CD4-positive, alpha-beta T cell treated with Interleukin-4 for 4 hours (primary cell): Measurements from ENCODE around the gene EXOC3.

Experiments used
- DNase-seq: peaks from one replicate; pipeline ENCODE4 v3.0.0-alpha.2; 2020

The EXOC3 gene

DNA sequence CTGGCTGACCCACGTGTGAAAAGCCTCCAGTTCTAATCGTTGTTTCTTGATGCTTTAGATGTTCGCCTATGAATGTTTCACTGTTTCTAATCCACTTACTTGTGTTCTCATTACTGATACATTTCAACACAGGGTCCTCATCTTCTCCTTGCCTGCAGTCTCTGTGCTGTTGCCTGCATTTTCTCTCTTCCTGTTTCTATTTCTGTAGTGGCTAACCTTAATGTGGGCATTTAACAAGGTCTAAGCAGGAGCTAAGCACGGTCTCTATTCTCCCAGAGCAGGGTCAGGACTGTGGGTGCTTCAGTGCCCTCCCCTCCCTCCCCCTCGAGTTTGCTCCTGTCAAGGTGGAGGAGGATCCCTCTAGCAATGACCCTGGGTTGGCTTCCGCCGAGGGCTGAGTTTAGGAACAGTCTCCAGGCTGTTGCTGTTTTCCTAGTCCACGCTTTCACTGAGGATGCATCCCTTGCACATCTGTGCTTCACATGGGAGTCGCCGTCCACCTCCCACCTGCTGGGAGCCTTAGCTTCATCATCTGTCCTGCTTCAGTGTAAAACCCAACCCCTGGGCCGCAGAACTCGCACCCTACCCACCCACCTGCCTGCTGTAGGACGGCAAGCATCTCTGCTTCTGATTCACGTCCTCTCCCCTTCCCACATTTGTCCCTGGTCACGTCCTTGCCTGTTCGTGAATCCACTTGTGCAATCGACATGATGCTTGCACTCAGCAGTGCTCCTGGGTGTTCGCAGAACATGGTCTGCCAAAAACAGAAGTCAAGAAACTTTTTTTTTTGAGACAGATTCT, 2.4 kb upstream of the EXOC3 start:
- no peak for DNase-seq

DNA sequence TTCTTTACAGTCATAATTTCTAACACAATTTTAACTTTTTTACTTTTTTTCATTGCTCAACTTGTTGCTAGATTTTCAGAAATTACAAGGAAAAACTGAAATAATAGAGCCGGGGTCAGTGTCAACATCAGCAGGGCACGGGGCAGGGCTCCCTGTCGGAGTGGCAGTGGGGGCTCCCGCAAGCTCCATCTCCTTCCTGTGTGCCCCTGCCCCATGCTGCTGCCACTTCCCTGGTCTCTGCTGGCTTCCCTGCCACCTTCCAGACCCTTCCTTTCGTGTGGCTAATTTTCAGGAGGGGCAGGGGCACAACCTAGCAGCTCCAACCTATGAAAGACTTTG, 1.0 kb upstream of the EXOC3 start:
- DNase-seq: no peak

DNA sequence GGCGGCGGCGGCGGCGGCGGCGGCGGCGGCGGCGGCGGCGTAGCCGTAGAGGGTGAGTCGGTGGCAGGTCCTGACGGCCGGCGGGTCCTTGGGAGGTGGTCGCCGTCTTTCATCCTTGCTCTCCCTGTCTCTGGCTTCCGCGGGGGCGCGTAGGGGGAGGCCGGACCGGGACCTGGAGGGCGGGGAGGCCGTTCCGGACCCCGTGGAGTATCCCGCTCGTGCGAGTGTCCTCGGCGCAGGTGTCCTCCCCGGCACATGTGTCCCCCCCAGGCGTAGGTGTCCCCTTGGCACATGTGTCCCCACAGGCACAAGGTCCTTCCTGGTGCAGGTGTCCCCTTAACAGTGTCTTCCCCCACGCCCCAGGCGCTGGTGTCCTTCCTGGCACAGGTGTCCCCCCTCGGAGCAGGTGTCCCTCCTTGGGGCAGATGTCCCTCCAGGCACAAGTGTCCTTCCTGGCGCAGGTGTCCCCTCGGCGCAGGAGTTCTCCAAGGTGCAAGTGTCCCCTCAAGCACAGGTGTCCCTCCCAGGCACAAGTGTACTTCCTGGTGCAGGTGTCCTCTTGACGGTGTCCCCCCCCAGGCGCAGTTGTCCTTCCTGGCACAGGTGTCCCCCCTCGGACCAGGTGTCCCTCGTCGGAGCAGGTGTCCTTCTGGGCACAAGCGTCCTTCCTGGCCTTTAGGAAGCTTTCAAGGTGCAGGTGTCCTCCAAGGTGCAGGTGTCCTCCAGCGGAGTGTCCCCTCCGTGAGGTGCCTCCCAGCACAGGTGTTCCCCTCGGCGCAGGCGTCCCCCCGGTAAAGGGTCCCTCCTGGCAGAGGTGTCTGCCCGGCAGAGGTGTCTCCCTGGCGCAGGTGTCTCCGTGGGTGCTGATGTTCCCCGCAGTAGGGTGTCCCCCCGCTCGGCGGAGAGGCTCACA, 519 bp downstream of the EXOC3 start:
- DNase-seq: peak; percentile 13

DNA sequence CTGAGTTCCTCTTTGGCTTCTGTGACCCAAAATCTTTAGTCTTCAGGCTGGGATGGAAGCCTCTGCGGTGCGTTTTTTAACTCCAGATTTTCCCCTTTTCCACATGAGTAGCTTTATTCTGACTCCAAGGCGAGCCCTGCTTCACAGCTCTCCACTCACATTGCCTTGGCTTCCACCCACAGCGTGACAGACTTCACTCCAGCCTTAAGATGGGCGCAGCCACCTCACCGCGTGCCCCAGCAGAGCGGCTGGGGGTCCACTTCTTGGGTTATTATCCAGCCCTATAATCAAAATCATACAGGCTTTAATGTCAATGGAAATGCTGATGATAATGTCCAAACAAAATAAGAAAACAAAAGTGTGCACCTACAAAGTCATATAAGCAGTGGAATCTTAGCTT, 1.2 kb downstream of the EXOC3 start:
- no peak for DNase-seq

DNA sequence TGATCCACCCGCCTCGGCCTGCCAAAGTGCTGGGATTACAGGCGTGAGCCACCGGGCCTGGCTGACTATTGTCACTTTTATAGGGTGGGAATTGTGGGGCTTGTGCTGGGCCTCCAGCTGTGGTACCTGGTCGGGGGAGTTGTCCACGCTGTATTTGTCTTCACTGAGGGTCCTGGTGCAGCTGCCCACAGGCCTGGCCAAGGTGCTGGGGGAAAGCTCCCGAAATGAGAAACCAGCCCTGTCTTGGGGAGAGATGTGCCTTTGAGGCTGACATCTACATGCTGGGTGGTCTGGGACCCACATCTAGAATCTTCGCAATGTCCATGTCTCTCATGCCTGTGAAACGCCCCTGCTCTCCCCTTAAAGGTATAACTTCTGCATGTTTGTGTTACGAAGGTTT, 2.6 kb downstream of the EXOC3 start:
- no peak for DNase-seq

DNA sequence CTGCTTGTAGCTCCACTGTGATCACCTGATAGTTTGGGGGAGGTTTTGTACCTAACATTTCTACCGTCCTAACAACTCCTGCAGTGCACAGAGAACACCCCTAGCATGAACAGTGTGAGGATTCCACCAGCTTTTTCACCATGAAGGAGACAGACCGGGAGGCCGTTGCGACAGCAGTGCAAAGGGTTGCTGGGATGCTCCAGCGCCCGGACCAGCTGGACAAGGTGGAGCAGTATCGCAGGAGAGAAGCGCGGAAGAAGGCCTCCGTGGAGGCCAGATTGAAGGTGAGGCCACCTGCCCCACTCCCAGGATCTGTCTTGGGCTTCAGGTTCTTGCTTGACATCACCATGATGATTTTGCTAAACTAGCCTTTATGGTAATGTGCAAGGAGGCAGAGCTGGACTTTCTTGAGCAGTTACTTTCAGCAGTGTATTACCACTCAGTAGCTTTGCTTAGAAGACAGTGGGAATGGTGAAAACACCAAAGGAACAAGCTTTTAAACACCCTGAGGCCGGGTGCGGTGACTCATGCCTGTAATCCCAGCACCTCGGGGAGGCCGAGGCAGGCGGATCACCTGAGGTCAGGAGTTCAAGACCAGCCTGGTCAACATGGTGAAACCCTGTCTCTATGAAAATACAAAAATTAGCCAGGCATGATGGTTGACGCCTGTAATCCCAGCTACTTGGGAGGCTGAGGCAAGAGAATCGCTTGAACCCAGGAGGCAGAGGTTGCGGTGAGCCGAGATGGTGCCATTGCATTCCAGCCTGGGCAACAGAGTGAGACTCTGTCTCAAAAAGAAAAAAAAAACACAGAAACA, 3.3 kb downstream of the EXOC3 start:
- DNase-seq: no peak

DNA sequence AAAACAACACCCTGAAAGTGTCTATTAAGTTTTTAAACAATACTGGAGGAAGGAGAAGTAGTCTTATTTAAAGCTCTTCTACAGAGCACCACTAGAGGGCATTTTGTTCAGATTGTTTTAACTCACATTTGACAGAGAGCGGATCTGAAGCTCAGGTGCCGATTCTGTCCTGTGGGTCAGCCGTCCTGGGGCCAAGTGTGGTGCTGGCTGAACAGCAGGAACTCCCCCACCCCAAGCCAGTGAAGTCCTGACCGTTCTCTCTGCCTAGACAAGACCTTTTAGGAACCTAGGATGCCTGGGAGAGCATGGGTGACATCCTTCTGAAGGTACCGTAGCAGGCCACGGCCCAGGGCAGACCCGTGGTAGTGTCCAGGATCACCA, 3.9 kb downstream of the EXOC3 start:
- peak; percentile 53 for DNase-seq

DNA sequence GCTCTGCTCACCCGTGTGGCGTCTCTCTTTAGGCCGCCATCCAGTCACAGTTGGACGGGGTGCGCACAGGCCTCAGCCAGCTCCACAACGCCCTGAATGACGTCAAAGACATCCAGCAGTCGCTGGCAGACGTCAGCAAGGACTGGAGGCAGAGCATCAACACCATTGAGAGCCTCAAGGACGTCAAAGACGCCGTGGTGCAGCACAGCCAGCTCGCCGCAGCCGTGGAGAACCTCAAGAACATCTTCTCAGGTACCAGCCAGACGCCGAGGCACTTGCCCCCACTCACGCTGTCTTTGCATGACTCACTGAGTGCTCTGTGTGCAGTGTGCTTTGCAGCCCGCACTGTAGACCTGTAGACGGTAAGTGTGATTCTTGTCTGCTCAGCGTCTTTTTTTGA, 4.5 kb downstream of the EXOC3 start:
- no peak for DNase-seq

DNA sequence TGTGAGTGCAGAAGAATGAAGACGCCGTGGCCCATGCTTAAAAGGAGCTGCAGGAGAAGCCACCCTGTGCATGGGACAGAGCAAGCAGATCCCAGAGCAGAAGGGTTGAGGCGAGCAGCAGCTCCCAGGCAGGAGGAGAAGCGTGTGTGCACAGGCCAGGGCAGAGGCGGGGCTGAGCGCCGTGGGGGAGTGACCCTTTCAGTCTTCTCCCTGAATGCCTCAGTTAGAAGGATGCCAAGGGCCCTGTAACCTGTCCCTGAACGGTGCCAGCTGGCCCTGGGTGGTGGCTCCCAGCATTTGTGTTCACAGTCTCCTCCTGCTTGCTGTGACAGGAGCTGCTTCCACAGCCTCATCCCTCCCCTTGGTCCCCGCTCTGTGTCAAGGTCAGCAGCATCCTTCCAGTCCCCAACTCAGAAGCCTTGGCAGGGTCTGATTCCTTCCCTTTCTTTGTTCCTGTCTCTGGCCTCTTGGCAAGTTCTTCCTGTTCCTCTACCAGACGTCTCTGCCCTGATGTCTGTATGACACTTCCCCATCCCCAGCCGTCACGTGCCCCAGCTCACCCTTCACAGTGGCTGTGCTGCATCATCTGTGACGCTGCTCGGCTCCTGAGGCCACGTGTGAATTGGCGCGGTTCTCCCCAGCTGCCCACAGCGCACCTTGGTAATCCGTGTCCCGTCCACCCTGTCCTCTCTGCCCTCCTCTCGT, 5.2 kb downstream of the EXOC3 start:
- DNase-seq: peak; percentile 17

DNA sequence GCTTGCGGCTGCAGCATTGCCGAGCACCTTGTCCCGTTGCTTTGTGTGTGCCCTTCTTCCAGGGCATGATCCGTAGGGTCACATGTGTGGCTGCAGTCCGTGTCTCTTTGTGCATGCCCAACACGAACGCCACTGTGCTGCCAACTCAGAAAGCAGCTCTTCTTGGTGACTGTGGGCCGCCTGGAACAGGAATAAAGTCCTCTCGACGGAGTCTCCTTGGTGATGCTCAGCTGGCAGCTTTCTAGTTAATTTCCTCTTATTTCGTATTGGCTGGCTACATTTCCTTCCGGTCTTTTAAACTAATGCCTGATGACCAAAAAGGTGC, 5.8 kb downstream of the EXOC3 start:
- DNase-seq: no peak

DNA sequence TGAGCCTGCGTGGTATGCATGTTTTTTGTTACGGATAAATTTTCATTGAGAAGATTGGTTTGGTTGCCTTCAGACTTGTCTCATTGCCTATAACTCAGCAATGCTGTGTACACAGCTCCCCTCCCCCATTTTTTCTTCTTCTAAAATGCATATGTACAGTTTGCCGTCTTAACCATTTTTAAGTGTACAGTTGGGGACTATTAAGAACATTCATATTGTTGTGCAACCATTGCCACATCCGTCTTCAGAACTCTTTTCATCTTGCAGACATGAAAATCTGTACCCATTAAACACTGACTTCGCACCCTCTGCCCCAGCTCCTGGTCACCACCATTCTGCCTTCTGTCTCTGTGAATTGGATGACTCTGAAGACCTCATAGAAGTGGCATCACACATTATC, 6.2 kb downstream of the EXOC3 start:
- DNase-seq: no peak

DNA sequence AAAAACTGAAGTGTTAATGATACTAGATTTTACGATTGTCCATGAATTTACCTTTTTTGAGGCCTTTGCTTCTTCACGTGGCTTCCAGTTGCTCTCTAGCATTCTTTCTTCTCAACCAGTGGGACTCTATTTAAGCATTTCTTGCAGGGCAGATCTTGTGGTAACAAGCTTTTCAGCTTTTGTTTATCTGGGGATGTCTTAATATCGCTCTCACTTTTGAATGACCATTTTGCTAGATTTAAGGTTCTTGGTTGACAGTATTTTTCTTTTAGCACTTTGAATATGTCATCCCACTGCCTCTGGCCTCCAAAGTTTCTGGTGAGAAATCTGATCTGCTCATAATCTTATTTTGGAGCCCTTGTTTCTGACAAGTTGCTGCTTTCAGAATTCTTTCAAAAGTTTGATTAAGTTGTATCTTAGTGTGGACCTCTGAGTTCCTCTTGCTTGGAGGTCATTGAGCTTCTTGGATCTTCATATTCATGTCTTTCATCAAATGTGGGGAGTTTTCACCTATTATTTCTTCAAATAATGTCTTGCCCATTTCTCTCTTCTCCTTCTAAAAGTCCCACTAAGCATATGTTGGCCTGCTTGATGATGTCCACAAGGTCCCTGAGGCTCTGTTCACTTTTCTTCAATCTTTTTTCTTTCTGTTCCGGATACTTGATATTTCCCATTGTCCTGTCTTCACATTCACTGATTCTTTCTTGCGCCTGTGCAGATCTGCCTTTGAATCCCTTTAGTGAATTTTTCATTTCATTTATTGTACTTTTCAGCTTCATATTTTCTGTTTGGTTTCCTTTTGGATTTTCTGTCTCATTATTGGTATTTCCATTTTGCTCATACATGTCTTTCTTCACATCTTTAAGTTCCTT, 8.8 kb downstream of the EXOC3 start:
- no peak for DNase-seq

DNA sequence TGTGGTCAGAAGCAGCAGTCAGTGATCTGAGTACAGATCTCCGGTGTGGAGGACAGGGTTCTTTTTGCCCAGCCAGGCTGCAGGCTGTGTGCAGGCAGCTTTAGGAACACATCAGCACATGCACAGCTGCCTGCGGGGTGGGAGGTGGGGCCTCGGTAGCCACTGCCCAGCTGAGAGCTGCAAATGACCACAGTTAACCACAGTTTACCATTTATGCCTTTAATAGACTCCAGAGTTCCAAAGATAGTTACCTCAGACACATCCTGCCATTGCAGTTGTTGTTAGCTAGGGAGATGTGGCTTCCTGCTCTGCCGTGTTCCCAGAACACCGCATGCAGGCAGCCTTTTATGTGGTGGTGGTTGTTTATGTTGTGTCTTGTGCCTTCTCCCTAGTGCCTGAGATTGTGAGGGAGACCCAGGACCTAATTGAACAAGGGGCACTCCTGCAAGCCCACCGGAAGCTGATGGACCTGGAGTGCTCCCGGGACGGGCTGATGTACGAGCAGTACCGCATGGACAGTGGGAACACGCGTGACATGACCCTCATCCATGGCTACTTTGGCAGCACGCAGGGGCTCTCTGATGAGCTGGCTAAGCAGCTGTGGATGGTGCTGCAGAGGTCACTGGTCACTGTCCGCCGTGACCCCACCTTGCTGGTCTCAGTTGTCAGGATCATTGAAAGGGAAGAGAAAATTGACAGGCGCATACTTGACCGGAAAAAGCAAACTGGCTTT, 10.2 kb downstream of the EXOC3 start:
- no peak for DNase-seq

DNA sequence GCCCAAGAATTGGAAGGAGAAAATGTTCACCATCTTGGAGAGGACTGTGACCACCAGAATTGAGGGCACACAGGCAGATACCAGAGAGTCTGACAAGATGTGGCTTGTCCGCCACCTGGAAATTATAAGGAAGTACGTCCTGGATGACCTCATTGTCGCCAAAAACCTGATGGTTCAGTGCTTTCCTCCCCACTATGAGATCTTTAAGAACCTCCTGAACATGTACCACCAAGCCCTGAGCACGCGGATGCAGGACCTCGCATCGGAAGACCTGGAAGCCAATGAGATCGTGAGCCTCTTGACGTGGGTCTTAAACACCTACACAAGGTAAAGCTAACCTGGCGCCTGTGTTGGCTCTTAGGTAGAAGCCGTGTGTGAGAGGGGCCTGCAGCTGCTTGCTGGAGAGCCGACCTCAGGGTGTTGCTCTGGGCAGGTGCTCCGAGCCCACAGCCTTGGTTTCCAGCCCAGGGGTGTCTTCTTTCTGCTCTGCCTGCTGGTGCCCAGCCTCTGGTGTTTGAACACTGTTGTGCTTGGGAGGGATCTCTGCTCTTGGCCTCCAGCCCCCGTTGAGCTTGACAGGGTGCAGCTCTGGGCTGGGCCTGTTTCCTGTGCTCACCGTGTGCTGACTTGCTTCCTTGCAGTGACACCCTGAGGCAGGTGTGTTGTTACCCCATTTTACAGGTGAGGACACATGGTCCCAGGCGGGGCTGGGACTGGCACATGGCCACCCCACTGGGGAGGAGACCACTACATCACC, 10.9 kb downstream of the EXOC3 start:
- DNase-seq: no peak

DNA sequence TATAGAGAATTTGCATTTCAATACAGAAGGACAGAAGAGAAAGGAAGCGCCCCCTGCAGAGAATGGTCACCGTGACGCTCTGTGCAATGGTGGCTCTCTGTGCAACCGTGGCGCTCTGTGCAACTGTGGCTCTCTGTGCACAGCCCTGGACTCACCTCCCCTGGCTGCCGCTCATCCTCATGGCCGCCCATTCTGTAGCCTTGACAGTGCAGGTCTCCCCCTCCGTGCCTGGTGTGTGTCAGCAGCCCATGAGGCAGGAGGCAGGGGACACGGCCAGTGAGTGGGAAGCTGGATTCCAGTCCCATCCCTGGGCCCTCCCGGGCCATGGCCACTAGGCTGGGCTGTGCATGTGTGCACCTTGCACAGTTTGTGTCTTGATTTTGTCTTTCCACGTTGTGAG, 12.0 kb downstream of the EXOC3 start:
- DNase-seq: no peak

DNA sequence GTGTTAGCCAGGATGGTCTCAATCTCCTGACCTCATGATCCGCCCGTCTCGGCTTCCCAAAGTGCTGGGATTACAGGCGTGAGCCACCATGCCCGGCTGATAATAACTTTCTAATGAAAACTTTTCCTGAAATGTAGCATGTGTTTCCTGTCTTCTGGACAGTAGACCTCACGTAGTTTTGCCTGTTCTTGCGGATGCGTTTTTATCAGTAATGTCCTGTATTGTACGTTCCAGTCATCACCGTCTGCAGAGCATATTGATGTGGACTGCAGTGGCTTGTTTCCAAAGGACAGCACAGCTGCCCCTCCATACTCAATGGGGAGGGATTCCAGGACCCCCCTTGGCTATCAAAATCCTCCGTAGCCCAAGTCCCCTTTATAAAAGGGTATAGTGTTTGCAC, 12.8 kb downstream of the EXOC3 start:
- DNase-seq: no peak

DNA sequence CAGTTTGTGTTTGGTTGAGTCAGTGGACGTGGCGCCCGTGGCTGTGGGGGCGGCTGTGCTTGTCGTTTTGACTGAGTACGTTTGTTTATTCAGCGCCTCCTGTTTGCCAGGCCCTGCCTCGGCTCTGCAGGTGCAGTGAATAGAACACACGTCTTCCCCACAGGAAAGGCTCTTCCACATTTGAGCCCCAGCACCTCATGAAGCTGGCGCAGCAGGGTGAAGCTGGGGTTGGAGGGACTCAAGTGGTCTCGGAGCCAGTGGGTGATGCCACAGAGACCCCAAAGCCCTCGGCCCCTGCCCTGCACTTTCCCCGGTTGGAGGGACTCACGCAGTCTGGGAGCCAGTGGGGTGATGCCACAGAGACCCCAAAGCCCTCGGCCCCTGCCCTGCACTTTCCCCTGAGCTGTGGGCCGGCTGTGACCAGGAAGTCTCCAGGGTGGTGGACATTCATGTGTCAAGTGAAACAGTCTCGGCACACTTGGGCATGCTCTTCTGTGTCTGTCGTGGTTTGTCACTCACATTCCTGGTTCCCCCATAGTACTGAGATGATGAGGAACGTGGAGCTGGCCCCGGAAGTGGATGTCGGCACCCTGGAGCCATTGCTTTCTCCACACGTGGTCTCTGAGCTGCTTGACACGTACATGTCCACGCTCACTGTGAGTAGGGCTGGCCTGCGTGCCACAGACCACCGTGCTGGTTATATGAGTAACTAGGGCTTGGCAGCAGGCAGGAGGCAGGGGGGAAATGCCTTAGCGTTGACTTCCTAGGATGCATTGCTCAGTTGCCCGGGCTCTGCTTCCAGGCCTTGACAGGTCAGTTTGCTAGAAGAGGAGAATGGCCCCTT, 13.6 kb downstream of the EXOC3 start:
- DNase-seq: no peak

DNA sequence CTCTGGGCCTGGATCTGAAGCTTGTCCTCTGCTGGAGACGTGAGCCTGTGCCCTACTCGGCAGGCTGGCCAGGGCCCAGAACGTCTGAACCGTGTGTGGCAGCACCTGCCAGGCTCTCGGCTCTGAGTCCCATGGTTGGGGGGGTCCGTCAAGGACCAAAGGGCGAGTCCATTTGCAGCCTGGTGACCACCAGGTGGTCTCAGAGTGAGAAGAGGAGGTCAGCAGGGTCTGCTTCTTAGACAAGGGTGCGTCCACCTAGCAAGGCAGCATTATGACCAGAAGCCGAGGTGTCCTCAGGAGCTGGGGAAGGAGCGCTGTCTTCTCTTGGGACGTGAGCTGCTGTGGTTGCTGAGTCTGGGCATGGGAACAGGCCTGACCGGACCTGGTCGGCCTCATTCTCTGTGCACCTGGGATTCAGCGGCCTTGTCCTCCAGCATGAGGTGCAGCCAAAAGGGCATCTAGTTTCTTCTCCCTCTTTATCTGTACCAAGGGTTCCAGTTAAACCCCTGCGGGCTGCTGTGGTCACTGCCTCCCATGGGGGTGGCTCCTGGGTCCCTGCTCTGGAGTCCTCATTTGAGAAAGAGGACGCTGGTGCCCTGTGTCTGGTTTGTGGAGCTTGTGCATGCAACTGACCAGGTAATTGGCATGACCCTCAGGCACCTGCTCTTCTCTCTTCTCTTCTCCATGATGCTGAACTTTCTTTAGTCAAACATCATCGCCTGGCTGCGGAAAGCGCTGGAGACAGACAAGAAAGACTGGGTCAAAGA, 14.4 kb downstream of the EXOC3 start:
- DNase-seq: no peak
